ENCODE data around the gene BNIP1.

DNA sequence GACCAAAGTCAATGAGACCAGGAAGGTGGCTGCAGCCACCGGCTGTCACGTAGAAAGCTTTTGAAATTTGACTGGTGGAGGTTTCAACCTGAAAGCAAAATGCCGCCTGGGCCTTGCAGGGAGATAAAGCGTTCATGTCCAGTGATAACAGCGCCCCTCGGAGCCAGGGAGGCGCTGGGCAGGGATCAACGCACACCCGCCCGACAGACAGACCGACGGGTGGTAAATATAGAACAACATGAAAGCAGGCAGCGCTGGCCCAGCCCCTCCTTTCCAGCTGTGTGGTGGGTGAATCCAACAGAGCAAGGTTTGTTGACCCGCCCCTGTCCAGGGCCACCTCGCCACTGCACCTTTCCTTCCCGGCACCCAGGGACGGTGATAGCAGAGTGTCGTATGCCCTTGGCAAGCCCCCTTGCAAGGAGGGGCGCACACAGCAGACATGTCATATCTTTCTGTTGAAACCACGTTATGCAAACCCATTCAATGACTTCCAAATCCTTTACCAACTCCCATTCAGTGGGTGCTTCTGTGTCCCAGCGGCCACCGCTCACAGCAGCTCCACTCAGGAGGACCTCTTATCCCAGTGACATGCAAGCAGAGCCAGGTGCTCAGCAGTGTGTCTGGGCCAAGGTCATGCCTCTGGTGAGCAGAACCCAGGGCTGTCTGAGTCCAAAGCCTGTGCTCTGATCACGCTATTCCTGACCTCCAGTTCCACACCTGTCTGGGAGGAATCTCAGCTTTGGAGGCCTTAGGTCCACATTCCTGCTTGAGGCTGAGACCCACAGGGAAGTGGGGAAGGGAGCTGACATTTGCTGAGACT lies 52.0 kb downstream of the BNIP1 start:
- TF ChIP-seq, protein P1, sequence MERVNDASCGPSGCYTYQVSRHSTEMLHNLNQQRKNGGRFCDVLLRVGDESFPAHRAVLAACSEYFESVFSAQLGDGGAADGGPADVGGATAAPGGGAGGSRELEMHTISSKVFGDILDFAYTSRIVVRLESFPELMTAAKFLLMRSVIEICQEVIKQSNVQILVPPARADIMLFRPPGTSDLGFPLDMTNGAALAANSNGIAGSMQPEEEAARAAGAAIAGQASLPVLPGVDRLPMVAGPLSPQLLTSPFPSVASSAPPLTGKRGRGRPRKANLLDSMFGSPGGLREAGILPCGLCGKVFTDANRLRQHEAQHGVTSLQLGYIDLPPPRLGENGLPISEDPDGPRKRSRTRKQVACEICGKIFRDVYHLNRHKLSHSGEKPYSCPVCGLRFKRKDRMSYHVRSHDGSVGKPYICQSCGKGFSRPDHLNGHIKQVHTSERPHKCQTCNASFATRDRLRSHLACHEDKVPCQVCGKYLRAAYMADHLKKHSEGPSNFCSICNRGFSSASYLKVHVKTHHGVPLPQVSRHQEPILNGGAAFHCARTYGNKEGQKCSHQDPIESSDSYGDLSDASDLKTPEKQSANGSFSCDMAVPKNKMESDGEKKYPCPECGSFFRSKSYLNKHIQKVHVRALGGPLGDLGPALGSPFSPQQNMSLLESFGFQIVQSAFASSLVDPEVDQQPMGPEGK (CRISPR knock-in tag; IDR thresholded peaks at IDR 0.05; ENCODE audit: borderline replicate concordance): no peak
- no peak for TF ChIP-seq ESRRG (CRISPR knock-in tag; IDR thresholded peaks at IDR 0.05)
- TF ChIP-seq ZFP30 (CRISPR knock-in tag; IDR thresholded peaks at IDR 0.05): no peak
- TF ChIP-seq ZFP3 (CRISPR knock-in tag; IDR thresholded peaks at IDR 0.05): no peak
- no peak for TF ChIP-seq TOX (CRISPR knock-in tag; IDR thresholded peaks at IDR 0.05; ENCODE audit: borderline replicate concordance)
- no peak for TF ChIP-seq OSR1 (CRISPR knock-in tag; IDR thresholded peaks at IDR 0.05)
- no peak for TF ChIP-seq TCF4 (CRISPR knock-in tag; IDR thresholded peaks at IDR 0.05; ENCODE audit: borderline replicate concordance)
- TF ChIP-seq, protein P2, sequence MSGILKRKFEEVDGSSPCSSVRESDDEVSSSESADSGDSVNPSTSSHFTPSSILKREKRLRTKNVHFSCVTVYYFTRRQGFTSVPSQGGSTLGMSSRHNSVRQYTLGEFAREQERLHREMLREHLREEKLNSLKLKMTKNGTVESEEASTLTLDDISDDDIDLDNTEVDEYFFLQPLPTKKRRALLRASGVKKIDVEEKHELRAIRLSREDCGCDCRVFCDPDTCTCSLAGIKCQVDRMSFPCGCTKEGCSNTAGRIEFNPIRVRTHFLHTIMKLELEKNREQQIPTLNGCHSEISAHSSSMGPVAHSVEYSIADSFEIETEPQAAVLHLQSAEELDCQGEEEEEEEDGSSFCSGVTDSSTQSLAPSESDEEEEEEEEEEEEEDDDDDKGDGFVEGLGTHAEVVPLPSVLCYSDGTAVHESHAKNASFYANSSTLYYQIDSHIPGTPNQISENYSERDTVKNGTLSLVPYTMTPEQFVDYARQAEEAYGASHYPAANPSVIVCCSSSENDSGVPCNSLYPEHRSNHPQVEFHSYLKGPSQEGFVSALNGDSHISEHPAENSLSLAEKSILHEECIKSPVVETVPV (CRISPR knock-in tag; IDR thresholded peaks at IDR 0.05): no peak
- no peak for TF ChIP-seq RARB (CRISPR knock-in tag; IDR thresholded peaks at IDR 0.05)
- no peak for TF ChIP-seq POU6F1 (CRISPR knock-in tag; IDR thresholded peaks at IDR 0.05; ENCODE audit: borderline replicate concordance, low read depth)
- no peak for TF ChIP-seq BACH2 (CRISPR knock-in tag; IDR thresholded peaks at IDR 0.05; ENCODE audit: borderline replicate concordance)
- no peak for TF ChIP-seq ZNF8 (CRISPR knock-in tag; IDR thresholded peaks at IDR 0.05)
- no peak for TF ChIP-seq ZC3H10 (CRISPR knock-in tag; IDR thresholded peaks at IDR 0.05)
- TF ChIP-seq CREB5 (CRISPR knock-in tag; IDR thresholded peaks at IDR 0.05; ENCODE audit: low read depth): no peak
